Thyroid gland (tissue), 4 donors: Measurements from ENCODE around the gene DHPS.
"Not testable (repeated sequence)": the region's sequence is repeated elsewhere in the genome, so short reads cannot be mapped to it uniquely, and the experiment has no call there.

Experiments used
- POLR2A ChIP-seq, 2 donors: fragments of 450-650 bp; IDR thresholded peaks; one replicate each; pipeline ENCODE4 v1.6.1; 2017; ENCODE audit warnings: antibody characterized with exemption in 2 of 2, mild to moderate bottlenecking in 2 of 2, moderate library complexity in 1 of 2
- TF ChIP-seq, protein P1 (sequence below), 6 experiments: fragments of 200-600 bp in 3 of 6; fragments of 450-650 bp in 3 of 6; sonication (generic) in 3 of 6; IDR thresholded peaks; one replicate each; pipeline ENCODE4 v1.5.1; 2016 to 2019; ENCODE audit warnings: antibody characterized with exemption in 6 of 6, mild to moderate bottlenecking in 2 of 6, inconsistent platforms in 1 of 6, moderate library complexity in 1 of 6

- TF ChIP-seq, protein P1, sequence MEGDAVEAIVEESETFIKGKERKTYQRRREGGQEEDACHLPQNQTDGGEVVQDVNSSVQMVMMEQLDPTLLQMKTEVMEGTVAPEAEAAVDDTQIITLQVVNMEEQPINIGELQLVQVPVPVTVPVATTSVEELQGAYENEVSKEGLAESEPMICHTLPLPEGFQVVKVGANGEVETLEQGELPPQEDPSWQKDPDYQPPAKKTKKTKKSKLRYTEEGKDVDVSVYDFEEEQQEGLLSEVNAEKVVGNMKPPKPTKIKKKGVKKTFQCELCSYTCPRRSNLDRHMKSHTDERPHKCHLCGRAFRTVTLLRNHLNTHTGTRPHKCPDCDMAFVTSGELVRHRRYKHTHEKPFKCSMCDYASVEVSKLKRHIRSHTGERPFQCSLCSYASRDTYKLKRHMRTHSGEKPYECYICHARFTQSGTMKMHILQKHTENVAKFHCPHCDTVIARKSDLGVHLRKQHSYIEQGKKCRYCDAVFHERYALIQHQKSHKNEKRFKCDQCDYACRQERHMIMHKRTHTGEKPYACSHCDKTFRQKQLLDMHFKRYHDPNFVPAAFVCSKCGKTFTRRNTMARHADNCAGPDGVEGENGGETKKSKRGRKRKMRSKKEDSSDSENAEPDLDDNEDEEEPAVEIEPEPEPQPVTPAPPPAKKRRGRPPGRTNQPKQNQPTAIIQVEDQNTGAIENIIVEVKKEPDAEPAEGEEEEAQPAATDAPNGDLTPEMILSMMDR (IDR thresholded peaks at IDR 0.05) = not testable (repeated sequence)
- not testable (repeated sequence) for TF ChIP-seq POLR2A (IDR thresholded peaks at IDR 0.05)
Measured at GRCh38 chr19:12725612-12726011, 43.9 kb upstream of the DHPS start.
